ENCODE results near the gene WASF3. TPM values are rescaled to one million over a fixed set of nuclear protein-coding genes. Genes with fewer than 3 reads are reported as not detected.

Gene WASF3
- total and polyA plus RNA-seq, 2 of the 13 experiments (the other 11 are each of a cell fraction or from before 2014, with no cell fraction given), result 10.4 to 17.2 TPM

- TF ChIP-seq, protein P1, sequence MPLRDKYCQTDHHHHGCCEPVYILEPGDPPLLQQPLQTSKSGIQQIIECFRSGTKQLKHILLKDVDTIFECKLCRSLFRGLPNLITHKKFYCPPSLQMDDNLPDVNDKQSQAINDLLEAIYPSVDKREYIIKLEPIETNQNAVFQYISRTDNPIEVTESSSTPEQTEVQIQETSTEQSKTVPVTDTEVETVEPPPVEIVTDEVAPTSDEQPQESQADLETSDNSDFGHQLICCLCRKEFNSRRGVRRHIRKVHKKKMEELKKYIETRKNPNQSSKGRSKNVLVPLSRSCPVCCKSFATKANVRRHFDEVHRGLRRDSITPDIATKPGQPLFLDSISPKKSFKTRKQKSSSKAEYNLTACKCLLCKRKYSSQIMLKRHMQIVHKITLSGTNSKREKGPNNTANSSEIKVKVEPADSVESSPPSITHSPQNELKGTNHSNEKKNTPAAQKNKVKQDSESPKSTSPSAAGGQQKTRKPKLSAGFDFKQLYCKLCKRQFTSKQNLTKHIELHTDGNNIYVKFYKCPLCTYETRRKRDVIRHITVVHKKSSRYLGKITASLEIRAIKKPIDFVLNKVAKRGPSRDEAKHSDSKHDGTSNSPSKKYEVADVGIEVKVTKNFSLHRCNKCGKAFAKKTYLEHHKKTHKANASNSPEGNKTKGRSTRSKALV (CRISPR knock-in tag; IDR thresholded peaks at IDR 0.05), result peak; percentile 87; the same call in 1 of the 2 replicates
- TF ChIP-seq ZNF619 (CRISPR knock-in tag; IDR thresholded peaks at IDR 0.05), result no peak
- no peak for TF ChIP-seq ZNF605 (CRISPR knock-in tag; IDR thresholded peaks at IDR 0.05)
- TF ChIP-seq CEBPZ (IDR thresholded peaks at IDR 0.05; ENCODE audit: low read length), result no peak
- TF ChIP-seq PRDM10 (CRISPR knock-in tag; IDR thresholded peaks at IDR 0.05; ENCODE audit: low read depth), result no peak
Measured at GRCh38 chr13:26721251-26722121, 164.0 kb downstream of the WASF3 start (continued).

Data from HepG2 (cell line).